GM18858 (cell line): ENCODE measurements around the gene GPR156.
"Not testable (repeated sequence)": the region's sequence is repeated elsewhere in the genome, so short reads cannot be mapped to it uniquely, and the experiment has no call there.

Experiments used
- ATAC-seq: cut with Tn5 transposase; IDR thresholded peaks from one replicate; pipeline ENCODE4 v1.9.1; 2021; ENCODE audit not compliant: unreplicated experiment

GPR156 gene

DNA sequence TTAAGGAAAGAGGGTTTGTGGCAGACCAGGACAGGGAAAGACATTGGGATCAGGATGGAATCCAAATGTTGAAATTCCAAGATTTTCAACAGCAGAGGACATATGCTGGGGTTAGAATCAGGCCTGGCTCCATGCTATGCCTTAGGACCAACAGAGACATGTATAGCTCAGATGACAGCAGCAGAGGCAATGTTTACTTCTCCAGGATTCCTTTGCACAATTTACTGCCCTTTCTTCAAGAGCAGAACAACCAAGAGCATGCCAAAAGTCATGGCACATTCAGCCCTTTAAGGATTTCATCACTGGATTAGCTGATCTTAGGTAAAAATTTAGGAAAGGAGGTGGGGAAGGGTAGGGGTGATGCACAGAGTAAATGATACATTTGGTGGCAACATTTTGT, 121.2 kb downstream of the GPR156 start:
- ATAC-seq, result no peak

DNA sequence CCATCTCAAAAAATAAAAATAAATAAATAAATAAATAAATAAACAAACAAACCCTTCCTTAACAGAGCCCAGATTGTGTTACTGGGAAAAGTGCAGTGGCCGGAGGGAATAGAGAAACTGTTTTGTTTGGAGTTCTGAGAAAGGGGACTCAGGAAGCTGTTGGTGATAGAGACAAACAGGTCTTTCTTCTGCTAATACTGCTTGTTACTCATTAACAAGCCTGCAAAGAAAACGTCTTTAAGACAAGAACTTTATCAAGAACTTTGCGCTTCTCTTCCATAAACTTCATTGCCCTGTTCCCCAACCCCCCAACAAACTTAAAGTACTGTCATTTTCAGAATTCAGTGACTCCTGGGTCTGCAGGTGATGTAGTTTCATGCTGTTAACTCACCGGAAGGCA, 122.0 kb downstream of the GPR156 start:
- no peak for ATAC-seq

DNA sequence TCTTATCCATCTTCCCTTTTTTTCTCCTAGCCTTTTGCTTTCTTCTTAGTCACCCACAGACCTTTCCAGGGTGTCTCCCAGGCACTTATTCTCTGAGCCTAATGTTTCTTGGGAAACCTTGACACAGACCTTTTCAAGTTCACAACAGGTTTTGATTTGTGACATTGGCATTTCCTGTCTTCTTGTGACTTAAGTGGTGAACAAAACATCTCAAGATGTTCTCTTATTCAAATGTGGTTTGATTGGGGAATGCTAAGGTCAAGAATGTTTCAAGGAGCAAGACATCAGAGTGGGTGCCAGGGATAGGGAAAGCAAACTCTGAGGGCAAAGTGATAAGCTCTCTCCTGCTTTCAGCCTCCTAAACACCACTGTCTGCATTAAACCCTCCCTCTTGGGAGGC, 122.6 kb downstream of the GPR156 start:
- ATAC-seq, result no peak

DNA sequence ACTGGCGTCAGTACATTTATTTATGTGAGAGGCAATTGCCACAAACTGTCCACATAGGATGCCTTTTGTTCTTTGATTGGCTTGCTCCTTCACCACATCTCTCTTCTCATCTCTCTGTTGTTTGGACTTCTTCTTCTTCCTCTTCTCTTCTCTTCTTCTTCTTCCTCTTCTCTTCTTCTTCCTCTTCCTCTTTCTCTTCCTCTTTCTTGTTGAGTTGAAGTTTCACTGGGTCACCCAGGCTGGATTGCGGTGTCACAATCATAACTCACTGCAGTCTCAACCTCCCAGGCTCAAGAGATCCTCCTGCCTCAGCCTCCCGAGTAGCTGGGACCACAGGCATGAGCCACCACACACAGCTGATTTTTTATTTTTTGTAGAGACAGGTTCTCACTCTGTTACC, 123.1 kb downstream of the GPR156 start:
- no peak for ATAC-seq

DNA sequence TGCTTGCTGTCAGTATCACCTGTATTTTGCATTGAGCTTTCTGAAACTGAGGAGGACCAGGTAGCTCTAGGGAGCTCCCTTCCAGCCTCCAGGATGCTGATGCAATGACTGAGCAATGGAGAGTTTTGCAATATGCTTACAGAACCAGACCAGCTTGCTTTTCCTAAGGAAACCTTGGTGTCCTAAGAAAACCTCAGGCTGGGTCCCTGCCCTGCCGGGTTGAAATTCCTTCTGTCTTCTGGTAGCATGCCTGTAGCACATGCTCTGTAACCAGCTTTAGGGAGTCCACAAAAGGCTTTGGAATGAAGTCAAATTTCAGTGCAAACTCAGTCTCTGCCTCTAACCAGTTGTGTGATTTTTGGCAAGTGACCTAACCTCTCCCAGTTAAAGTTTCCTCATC, 125.0 kb downstream of the GPR156 start:
- ATAC-seq, result no peak

DNA sequence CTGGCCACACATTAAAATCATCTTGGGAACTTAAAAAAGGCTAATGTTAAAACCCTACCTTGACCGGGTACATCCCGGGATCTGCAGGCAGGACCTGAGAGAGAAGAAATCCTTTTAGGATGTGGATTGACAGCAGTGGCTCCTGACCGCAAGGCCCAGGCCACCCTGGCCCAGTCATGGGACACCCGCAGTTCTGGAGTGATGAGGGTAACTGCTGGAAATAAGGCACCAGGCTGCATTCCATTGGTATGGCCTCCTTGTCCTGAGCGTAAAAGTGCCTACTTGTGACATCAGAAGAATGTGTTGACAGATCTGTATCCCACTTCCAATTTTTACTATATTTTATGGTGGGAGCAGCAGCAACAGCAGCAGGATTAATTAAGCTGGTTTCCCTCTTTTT, 127.3 kb downstream of the GPR156 start:
- ATAC-seq, result no peak

DNA sequence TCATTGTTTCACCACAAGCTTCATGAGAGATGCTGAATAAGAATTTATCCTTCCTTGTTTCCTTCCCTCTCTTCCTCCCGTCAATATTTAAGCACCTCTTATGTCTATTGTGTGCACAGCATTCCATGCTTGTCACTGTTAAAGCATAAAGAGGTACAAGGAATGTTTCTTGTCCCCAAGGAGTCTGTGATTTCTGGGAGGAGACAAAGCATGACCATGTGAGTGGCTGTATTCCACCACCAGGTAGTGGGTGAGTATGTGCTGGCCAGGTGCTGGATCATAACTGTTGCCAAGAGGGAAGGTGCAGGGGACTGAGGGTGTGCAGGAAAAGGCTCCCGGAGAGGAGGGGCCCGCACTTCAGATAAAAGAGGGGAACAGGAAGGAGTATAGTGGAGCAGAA, 127.9 kb downstream of the GPR156 start:
- no peak for ATAC-seq

DNA sequence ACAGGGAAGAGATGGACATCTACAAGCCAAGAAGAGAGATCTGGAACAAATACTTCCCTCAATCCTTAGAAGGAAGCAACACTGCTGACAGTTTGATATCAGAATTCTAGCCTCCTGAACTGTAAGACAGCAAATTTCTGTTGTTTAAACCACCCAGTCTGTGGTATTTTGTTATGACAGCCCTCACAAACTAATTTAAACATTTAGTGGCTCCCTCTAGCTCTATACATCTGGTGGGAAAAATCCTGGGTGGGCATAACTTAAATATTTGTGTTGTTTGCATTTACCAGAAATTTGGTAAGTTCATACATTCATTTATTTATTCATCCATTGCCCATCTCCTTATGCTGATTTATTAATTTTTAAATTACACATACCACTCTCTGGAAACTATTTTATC, 128.3 kb downstream of the GPR156 start:
- ATAC-seq, result no peak

DNA sequence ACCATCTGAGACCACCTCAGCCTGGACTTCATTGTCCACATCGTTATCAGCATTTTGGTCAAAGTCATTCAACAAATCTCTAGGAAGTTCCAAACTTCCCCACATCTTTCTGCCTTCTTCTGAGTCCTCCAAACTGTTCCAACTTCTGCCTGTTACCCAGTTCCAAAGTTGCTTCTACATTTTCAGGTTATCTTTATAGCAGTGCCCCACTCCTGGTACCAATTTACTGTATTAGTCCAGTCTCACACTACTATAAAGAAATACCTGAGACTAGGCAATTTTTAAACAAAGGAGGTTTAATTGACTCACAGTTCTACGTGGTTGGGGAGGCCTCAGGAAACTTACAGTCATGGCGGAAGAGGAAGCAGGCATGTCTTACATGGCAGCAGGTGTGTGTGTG, 129.3 kb downstream of the GPR156 start:
- ATAC-seq, result not testable (repeated sequence)

DNA sequence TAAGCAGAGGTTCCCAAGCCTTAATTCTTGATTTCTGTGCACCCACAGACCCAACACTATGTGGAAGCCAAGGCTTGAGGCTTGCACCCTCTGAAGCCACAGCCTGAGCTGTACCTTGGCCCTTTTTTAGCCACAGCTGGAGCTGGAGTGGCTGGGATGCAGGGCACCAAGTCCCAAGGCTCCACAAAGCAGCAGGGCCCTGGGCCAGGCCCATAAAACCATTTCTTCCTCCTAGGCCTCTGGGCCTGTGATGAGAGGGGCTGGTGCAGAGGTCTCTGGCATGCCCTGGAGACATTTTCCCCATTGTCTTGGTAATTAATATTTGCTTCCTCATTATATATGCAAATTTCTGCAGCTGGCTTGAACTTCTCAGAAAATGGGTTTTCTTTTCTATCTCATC, 129.9 kb downstream of the GPR156 start:
- no peak for ATAC-seq

DNA sequence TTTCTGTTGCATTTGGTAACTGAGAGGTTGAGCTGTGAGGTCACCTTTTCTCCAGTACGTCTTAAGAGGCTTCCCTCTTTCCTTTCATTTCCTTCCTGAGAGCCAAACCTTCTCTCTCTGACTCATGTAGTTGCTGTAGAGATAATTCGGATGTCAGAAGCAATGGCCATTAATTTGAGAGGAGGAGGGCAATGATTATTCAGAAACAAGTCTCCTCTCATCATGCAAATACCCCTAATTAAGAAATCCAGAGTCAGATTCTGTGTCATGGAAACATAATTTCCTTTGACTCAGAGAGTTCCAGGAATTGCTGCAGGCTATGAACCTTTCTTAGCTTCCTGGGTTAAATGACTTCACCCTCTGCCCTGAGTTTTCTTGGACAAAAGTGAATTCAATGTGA, 131.7 kb downstream of the GPR156 start:
- ATAC-seq, result no peak

DNA sequence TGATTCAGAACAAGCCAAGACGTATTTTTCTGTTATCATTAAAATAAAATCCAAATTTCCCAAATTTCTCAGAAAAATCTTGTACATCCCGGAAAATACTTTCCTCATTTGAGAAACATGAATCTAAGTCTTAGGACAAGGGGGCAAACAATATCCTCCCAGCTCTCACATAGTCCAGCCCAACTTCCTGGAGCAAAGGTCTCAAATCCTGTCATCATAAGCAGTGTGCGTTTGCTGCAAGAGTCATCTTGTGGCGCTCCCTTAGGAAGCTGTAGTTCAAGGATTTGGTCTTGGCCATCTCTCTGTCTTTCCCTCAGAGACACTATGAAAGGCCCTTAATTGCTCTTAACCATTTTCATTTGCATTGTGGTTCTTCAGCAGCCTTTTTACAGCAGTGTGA, 133.2 kb downstream of the GPR156 start:
- ATAC-seq, result no peak

DNA sequence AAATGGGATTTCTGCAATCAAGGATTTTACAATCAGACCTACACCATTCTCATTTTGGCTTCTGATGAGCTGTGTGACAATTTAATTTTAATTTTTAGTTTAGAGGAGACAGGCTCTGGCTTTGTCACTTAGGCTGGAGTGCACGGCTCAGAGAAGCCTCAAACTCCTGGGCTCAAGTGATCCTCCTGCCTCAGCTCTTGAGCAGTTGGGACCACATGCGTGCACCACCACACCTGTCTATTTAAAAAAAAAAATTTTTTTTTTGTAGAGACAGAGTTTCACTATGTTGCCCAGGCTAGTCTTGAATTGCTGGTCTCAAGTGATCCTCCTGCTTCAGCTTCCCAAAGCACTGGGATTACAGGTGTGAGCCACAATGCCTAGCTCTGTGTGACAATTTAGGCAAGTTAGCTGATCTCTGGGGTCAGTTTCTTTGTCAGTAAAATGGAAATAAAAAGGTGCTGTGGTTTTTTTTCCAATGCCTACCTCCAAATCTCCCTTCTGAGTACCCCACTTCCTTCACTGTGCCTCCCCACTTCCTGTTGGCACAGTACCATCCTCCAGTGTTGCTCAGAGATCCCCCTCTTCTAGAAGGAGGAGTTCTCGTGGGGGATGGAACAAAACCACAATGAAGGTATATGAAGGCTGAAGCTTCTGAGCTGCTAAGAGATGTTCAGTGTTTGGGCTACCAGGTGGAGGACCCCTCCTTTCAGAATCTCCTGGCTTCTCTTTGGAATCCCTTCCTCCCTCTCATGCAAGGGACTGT, 136.7 kb downstream of the GPR156 start:
- ATAC-seq, result no peak

DNA sequence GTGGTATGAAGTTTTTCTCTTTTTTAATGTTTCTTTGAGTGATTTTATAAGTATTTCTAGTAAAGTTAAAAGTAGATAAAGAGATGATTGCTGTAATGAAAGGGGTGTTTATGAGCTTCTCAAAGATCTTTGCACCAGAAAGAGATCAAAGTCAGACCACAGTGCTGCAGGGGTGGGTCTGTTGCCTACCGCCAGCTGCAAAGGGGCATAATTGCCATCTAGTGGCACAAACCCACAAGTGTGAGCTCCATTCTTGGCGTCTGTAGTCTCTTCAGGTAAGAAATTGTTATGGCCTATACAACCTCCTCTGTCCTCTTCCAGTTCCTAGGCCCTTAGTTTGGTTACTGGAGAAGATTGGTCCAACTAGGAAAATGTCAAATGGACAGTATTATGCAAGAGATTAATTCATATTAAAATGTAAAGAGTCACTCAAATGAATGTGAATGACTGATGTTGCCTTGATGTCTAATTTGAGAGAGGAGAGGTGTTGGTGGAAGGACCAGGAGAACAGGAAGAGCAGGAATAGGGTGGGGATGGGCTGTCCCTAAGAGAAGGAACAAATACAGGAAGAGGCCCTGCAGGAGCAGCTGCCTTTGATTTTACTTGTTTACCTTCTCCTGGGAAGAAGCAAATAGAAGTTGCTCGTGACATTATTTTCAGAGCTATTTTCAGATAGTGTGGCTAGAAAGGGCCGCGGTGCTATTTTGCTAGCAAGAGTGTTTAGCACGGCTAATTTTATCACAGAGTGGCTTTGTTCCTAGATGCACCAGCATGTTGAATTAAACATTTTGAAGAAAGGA, 137.8 kb downstream of the GPR156 start:
- peak; percentile 38 for ATAC-seq

DNA sequence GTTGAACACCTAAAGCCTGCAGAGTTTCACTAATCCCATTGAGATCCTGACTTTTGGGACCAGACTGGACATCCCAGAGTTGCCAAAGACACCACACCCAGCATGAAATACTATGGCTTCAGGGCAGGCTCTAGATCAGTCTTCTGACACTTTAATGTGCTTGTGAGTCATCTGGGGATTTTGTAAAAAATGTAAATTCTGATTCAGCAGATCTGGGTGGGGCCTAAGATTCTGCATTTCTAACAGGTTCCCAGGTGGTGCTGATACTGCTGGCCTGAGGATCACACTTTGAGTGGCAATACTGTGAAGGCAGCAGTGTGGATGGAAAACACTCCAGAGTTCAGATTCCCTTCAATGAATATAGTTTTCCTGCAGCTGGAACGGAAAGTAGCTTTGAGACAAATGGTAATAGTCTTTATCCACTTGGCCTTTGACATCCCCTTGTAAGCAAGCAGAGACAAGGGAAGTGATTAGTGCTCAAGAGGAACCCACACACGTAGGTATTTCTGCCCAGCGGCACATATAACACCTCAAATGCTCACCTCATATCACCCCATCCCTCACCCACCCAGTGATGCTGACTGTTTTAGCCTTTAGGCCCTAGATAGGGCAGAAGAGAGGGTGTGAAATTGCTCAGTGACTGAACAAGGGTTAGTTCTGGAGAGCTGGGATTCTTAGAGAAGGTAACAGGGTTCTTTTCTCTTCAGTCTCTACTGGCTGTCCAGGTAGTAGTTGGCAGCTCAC, 139.3 kb downstream of the GPR156 start:
- peak; percentile 41 for ATAC-seq

DNA sequence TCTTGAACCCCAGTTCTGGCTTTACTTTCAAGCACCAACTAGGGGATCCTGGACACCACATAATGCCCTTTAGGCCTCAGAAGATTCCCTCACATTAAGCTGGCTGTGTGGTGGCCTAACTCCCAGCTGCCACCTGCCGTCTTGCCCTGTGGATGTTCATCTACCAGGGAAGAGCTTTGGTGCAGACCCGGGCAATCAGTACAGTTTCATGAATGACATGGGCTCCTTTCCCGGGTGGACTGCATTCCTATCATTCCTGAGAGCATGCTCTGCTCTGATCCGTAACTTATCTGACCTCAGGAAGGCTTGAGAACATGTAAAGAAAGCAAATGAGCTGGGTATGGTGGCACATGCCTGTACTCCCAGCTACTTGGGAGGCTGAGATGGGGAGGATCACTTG, 140.8 kb downstream of the GPR156 start:
- no peak for ATAC-seq

DNA sequence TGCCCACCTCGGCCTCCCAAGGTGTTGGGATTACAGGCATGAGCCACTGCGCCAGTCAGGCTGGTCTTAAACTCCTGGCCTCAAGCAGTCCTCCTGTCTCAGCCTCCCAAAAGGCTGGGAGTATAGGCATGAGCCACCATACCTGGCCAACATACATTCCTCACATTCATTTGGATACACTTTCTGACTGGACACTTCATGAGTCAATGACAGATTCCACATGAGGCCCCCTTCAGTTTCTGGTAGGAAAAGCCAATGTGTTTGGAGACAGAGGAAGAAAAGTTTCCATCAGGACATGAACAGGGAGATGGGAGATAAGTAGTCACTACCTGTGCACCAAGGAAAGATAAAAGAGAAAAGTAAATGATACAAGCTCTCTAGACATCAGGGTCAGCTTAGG, 141.3 kb downstream of the GPR156 start:
- ATAC-seq, result no peak

DNA sequence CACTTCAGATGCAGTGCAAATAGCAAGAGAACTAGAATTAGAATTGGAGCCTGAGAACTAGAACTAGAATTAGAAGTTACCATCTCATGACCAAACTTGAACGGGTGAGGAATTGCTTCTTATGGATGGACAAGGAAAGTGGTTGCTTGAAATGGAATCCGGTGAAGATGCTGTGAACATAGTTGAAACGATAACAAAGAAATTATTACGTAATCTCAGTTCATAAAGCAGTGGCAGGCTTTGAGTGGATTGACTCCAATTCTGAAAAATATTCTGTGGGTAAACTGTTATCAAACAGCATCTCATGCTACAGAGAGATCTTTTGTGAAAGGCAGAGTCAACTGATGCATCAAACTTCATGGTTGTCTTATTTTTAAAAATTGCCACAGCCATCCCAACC, 142.8 kb downstream of the GPR156 start:
- ATAC-seq, result no peak

DNA sequence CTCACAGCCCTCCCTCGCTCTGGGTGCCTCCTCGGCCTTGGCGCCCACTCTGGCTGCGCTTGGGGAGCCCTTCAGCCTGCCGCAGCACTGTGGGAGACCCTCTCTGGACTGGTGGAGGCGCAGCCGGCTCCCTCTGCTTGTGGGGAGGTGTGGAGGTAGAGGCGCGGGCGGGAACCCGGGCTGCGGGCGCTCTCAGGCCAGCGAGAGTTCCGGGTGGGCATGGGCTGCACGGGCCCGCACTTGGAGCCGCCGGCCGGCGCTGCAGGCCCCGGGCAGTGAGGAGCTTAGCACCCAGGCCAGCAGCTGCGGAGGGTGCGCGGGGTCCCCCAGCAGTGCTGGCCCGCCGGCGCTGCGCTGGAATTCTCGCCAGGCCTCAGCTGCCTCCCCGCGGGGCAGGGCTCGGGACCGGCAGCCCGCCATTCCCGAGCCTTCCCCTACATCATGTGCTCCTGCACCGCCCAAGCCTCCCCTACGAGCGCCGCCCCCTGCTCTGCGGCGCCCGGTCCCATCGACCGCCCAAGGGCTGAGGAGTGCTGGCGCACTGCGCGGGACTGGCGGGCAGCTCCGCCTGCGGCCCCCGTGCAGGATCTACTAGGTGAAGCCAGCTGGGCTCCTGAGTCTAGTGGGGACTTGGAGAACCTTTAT, 144.8 kb downstream of the GPR156 start:
- no peak for ATAC-seq

DNA sequence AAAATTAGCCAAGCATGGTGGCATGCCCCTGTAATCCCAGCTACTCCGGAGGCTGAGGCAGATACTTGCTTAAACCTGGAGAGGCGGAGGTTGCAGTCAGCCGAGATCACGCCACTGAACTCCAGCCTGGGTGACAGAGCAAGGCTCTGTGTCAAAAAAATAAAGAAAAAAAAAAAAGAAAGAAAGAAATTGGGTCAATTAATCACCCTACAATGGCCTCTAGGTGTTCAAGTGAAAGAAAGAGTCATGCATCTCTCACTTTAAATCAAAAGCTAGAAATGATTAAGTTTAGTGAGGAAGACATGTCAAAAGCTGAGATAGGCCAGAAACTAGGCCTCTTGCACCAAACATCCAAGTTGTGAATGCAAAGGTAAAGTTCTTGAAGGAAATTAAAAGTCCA, 145.9 kb downstream of the GPR156 start:
- no peak for ATAC-seq

DNA sequence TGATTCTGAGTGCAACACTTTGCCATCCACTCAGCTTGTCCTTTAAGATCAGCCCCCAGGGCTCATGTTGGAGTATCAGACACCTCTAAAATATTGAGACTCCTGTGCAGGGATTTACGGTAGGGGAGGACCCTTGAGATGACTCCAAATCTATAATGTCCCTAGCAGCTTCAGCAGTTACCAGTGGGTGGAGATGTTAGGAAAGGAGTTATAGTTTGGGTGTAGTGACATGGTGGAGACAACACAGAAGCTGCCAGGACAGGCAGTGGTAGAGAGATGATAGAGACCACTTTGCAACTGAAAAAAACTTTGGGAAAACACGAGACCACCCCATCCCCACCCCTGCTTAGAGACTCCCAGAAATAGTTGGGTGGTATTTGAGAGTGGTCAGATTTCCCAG, 147.5 kb downstream of the GPR156 start:
- ATAC-seq, result no peak
